KMS-11 (cell line): ENCODE measurements around the gene FBXL5.

Experiments
- H2AFZ ChIP-seq: fragments of 200-600 bp; sonication (generic); 2 replicates; pipeline ENCODE4 v1.6.1; 2016; ENCODE audit warnings: antibody characterized with exemption, mixed run types, low read depth
- H3K27ac ChIP-seq: fragments of 200-600 bp; sonication (generic); 2 replicates; pipeline ENCODE4 v1.6.1; 2016; ENCODE audit warnings: mild to moderate bottlenecking, mixed run types
- H3K27me3 ChIP-seq: fragments of 200-600 bp; sonication (generic); 2 replicates; pipeline ENCODE4 v1.6.1; 2017; ENCODE audit warnings: mild to moderate bottlenecking, low read depth, mixed run types, moderate library complexity; ENCODE audit not compliant: insufficient read depth
- H3K36me3 ChIP-seq: fragments of 200-600 bp; sonication (generic); 2 replicates; pipeline ENCODE4 v1.6.1; 2017; ENCODE audit warnings: mild to moderate bottlenecking, mixed run types; ENCODE audit not compliant: insufficient read depth
- H3K4me1 ChIP-seq: fragments of 200-600 bp; sonication (generic); 2 replicates; pipeline ENCODE4 v1.6.1; 2016; ENCODE audit warnings: mild to moderate bottlenecking, low read depth, mixed run types; ENCODE audit not compliant: poor library complexity, severe bottlenecking
- H3K4me2 ChIP-seq: fragments of 200-600 bp; sonication (generic); 2 replicates; pipeline ENCODE4 v1.7.0; 2016; ENCODE audit warnings: mild to moderate bottlenecking, mixed run types
- H3K4me3 ChIP-seq: fragments of 200-600 bp; sonication (generic); IDR thresholded peaks from 2 replicates; pipeline ENCODE4 v1.6.1; 2017; ENCODE audit warnings: low read depth, low read length, mixed read lengths; ENCODE audit not compliant: insufficient read depth
- H3K79me2 ChIP-seq: fragments of 200-600 bp; sonication (generic); 2 replicates; pipeline ENCODE4 v1.6.1; 2016; ENCODE audit warnings: low read depth, mixed run types; ENCODE audit not compliant: insufficient read depth
- H3K9ac ChIP-seq: fragments of 200-600 bp; sonication (generic); 2 replicates; pipeline ENCODE4 v1.6.1; 2016; ENCODE audit warnings: mild to moderate bottlenecking, mixed run types
- H4K20me1 ChIP-seq: fragments of 200-600 bp; sonication (generic); 2 replicates; pipeline ENCODE4 v1.6.1; 2016; ENCODE audit warnings: mild to moderate bottlenecking, mixed run types; ENCODE audit not compliant: insufficient read depth
- TF ChIP-seq, protein P1 (sequence below): fragments of 200-600 bp; sonication (generic); conservative IDR thresholded peaks from 2 replicates; pipeline ENCODE4 v1.6.1; 2017; ENCODE audit warnings: low read depth, mild to moderate bottlenecking, antibody characterized with exemption, low read length, moderate library complexity, mixed read lengths

FBXL5 gene

GRCh38 chr4:15657366-15657765 is 2.2 kb upstream of the FBXL5 start:
- H3K4me3 ChIP-seq, result no peak overlapping the region
- H2AFZ ChIP-seq, result no peak overlapping the region
- peaks cover 10% of the 10 kb centered on the region for H3K4me1 ChIP-seq
- H3K36me3 ChIP-seq, result no peaks in the 10 kb centered on the region
- no peak overlapping the region for H3K4me2 ChIP-seq
- H3K9ac ChIP-seq, result no peak overlapping the region
- H3K79me2 ChIP-seq, result peaks cover 19% of the 10 kb centered on the region
- TF ChIP-seq, protein P1, sequence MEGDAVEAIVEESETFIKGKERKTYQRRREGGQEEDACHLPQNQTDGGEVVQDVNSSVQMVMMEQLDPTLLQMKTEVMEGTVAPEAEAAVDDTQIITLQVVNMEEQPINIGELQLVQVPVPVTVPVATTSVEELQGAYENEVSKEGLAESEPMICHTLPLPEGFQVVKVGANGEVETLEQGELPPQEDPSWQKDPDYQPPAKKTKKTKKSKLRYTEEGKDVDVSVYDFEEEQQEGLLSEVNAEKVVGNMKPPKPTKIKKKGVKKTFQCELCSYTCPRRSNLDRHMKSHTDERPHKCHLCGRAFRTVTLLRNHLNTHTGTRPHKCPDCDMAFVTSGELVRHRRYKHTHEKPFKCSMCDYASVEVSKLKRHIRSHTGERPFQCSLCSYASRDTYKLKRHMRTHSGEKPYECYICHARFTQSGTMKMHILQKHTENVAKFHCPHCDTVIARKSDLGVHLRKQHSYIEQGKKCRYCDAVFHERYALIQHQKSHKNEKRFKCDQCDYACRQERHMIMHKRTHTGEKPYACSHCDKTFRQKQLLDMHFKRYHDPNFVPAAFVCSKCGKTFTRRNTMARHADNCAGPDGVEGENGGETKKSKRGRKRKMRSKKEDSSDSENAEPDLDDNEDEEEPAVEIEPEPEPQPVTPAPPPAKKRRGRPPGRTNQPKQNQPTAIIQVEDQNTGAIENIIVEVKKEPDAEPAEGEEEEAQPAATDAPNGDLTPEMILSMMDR, result no peak
- H3K27ac ChIP-seq, result no peak overlapping the region
- no peaks in the 10 kb centered on the region for H3K27me3 ChIP-seq
- H4K20me1 ChIP-seq, result no peaks in the 10 kb centered on the region

DNA sequence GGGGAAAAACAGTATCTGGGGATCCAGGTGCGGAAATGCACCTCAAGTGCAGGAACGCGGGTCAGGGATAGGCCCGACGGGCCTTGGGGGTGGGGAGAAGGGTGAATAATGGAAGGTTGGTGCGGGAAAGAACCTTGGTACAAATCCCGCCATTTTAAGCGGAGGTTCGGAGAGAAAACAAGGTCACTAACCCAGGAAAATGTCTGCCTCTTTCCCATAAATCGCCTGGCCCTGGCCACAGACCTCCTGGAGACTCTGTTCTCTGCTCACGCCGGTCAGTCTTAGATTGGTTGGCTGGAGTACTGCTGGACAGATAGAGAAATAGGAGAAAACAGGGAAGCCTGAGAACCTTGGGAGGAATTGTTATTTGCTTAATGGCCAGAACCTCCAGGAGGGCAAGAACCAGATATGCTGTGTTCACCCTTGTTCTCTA is 897 bp upstream of the FBXL5 start:
- Histone ChIP-seq H3K27ac (no peak overlapping the region; the same call in 1 of the 2 replicates), H2AFZ (peak overlapping the region; percentile 76; the same call in 1 of the 2 replicates), H3K9ac (peak overlapping the region; percentile 79; the same call in 1 of the 2 replicates), H4K20me1 (no peaks in the 10 kb centered on the region), H3K27me3 (no peaks in the 10 kb centered on the region), H3K79me2 (peaks cover 30% of the 10 kb centered on the region), H3K4me2 (peak overlapping the region; percentile 42; the same call in 1 of the 2 replicates), H3K4me3 (no peak overlapping the region), H3K36me3 (no peaks in the 10 kb centered on the region), H3K4me1 (peaks cover 23% of the 10 kb centered on the region)
- TF ChIP-seq, protein P1, result no peak

- Histone ChIP-seq H3K9ac (peak overlapping the region; percentile 47; the same call in 1 of the 2 replicates), H4K20me1 (no peaks in the 10 kb centered on the region), H3K4me2 (peak overlapping the region; percentile 87), H3K27me3 (no peaks in the 10 kb centered on the region), H2AFZ (peak overlapping the region; percentile 47), H3K36me3 (no peaks in the 10 kb centered on the region), H3K79me2 (peaks cover 35% of the 10 kb centered on the region), H3K4me1 (peaks cover 30% of the 10 kb centered on the region), H3K27ac (peak overlapping the region; percentile 46; the same call in 1 of the 2 replicates), H3K4me3 (peak overlapping the region; percentile 58)
- TF ChIP-seq, protein P1, result no peak
These were observed 449 bp downstream of the FBXL5 start for GRCh38 chr4:15654593-15655222.

DNA sequence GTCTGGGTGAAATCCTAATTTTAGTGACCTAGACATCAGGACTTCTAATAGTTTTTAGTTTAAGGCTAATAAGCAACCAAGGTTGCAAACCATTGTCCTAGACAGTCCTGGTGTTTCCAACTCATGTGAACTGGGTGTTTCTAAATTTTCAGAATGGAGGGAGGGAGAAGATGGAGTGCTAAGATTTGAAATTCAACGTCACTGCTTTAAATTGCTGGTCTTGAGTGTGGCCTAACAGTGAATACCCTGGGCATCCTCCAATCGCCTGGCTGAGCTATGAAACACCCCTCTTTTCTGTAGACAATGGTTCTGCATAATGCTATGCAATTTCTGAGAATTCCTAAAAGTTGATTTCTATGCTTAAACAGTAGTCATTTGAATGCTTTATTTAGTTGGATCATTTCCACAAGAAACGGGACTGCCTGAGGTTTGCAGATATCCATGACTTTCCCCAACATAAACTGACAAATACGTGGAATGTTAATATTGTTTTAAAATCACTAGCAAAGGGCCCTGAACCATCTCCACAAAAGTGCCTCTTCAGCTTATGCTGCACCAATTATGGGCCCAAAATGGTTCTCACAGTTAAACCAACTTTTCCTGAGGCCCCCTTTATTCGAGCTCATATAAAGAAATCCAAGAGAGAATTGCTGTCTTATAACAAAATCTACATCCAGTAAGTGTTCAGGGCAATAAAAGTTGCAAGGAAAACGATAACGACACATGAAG is 1.1 kb downstream of the FBXL5 start:
- Histone ChIP-seq H3K9ac (peak overlapping the region; percentile 47; the same call in 1 of the 2 replicates), H3K79me2 (peaks cover 37% of the 10 kb centered on the region), H3K4me2 (peak overlapping the region; percentile 87), H3K4me3 (peak overlapping the region; percentile 58), H2AFZ (peak overlapping the region; percentile 47; the same call in 1 of the 2 replicates), H3K36me3 (no peaks in the 10 kb centered on the region), H3K27ac (peak overlapping the region; percentile 46; the same call in 1 of the 2 replicates), H4K20me1 (no peaks in the 10 kb centered on the region), H3K27me3 (no peaks in the 10 kb centered on the region), H3K4me1 (peaks cover 34% of the 10 kb centered on the region)
- TF ChIP-seq, protein P1, result no peak
